NT2/D1 (cell line): Measurements from ENCODE around the gene ANAPC2.

ENCODE experiments used
- DNase-seq: peaks from one replicate; pipeline ENCODE4 v3.0.0-alpha.2; 2011; ENCODE audit warnings: low read depth, low spot score
- H3K27me3 ChIP-seq: 2 replicates; pipeline ENCODE4 v1.6.0; 2011; ENCODE audit warnings: mild to moderate bottlenecking; ENCODE audit not compliant: insufficient read length, insufficient read depth
- H3K36me3 ChIP-seq: 2 replicates; pipeline ENCODE4 v1.6.1; 2011; ENCODE audit warnings: mild to moderate bottlenecking, low read length, mixed read lengths; ENCODE audit not compliant: insufficient read depth, insufficient read length
- H3K4me1 ChIP-seq: 2 replicates; pipeline ENCODE4 v1.5.1; 2011; ENCODE audit not compliant: insufficient read depth, insufficient read length
- H3K4me3 ChIP-seq: 2 replicates; pipeline ENCODE4 v1.5.1; 2011; ENCODE audit warnings: low read depth; ENCODE audit not compliant: insufficient read length
- H3K9ac ChIP-seq: 2 replicates; pipeline ENCODE4 v1.6.0; 2011; ENCODE audit warnings: low read depth; ENCODE audit not compliant: insufficient read length
- H3K9me3 ChIP-seq: 2 replicates; pipeline ENCODE4 v1.5.1; 2011; ENCODE audit warnings: mild to moderate bottlenecking, low read length; ENCODE audit not compliant: insufficient read depth
- SUZ12 ChIP-seq: IDR thresholded peaks from 2 replicates; pipeline ENCODE4 v1.6.1; 2011; ENCODE audit not compliant: insufficient read length, insufficient read depth; ENCODE audit errors: extremely low read depth
- YY1 ChIP-seq: IDR thresholded peaks from 2 replicates; pipeline ENCODE4 v1.6.1; 2011; ENCODE audit not compliant: insufficient read length, insufficient read depth
- ZNF274 ChIP-seq: IDR thresholded peaks from 2 replicates; pipeline ENCODE4 v1.6.1; 2011; ENCODE audit warnings: mild to moderate bottlenecking, low read depth, low read length

ANAPC2 gene

GRCh38 chr9:137126786-137127185 lies 61.6 kb downstream of the ANAPC2 start:
- no peaks in the 10 kb centered on the region for H3K9me3 ChIP-seq
- H3K36me3 ChIP-seq, result no peaks in the 10 kb centered on the region
- H3K9ac ChIP-seq, result peak overlapping the region; percentile 1
- peaks cover 14% of the 10 kb centered on the region for H3K27me3 ChIP-seq
- DNase-seq, result no peak
- no peak overlapping the region for H3K4me3 ChIP-seq
- TF ChIP-seq SUZ12 (no peak), YY1 (no peak), ZNF274 (no peak)
- H3K4me1 ChIP-seq, result no peaks in the 10 kb centered on the region
